Fibroblast of pulmonary artery (primary cell): Measurements from ENCODE around the gene SETD4.

Experiments used
- DNase-seq: peaks from one replicate; pipeline ENCODE4 v3.0.0-alpha.2; 2010; ENCODE audit warnings: low read depth
- H3K4me3 ChIP-seq: replicated peaks from 2 replicates; pipeline ENCODE4 v1.5.1; 2011; ENCODE audit warnings: low read depth, mild to moderate bottlenecking, control low read depth, low read length, moderate library complexity
- TF ChIP-seq, protein P1 (sequence below): IDR thresholded peaks from 2 replicates; pipeline ENCODE4 v1.5.1; 2011; ENCODE audit warnings: mild to moderate bottlenecking, control low read depth, low read length, inconsistent platforms; ENCODE audit errors: missing control alignments

SETD4 gene

GRCh38 chr21:35993875-35994490 is 66.3 kb downstream of the SETD4 start:
- DNase-seq, result no peak
- no peak overlapping the region for H3K4me3 ChIP-seq
- TF ChIP-seq, protein P1, sequence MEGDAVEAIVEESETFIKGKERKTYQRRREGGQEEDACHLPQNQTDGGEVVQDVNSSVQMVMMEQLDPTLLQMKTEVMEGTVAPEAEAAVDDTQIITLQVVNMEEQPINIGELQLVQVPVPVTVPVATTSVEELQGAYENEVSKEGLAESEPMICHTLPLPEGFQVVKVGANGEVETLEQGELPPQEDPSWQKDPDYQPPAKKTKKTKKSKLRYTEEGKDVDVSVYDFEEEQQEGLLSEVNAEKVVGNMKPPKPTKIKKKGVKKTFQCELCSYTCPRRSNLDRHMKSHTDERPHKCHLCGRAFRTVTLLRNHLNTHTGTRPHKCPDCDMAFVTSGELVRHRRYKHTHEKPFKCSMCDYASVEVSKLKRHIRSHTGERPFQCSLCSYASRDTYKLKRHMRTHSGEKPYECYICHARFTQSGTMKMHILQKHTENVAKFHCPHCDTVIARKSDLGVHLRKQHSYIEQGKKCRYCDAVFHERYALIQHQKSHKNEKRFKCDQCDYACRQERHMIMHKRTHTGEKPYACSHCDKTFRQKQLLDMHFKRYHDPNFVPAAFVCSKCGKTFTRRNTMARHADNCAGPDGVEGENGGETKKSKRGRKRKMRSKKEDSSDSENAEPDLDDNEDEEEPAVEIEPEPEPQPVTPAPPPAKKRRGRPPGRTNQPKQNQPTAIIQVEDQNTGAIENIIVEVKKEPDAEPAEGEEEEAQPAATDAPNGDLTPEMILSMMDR, result no peak

DNA sequence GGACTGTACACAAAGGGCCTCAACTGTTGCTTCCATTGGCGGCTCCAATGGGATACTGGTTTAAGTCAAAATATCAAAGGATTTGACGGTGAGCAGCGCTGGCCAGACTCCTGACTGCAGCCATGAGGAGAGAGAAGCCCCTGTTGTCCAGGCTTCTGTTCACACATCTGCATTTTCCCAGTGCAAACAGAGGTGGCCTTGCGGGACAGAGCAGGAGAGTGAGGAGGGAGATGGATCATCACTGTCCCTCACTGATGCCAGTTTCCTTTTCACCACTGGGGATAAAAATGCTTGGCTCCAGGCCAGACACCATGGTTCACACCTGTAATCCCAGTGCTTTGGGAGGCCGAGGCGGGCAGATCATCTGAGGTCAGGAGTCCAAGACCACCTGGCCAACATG is 69.2 kb downstream of the SETD4 start:
- H3K4me3 ChIP-seq, result no peak overlapping the region
- TF ChIP-seq, protein P1, result no peak
- no peak for DNase-seq

- H3K4me3 ChIP-seq, result no peak overlapping the region
- no peak for DNase-seq
- TF ChIP-seq, protein P1, result no peak
These were observed 69.7 kb downstream of the SETD4 start for GRCh38 chr21:35990609-35991008.

- TF ChIP-seq, protein P1, result no peak
- no peak for DNase-seq
- H3K4me3 ChIP-seq, result no peak overlapping the region
These were observed 71.1 kb downstream of the SETD4 start for GRCh38 chr21:35989138-35989735.

DNA sequence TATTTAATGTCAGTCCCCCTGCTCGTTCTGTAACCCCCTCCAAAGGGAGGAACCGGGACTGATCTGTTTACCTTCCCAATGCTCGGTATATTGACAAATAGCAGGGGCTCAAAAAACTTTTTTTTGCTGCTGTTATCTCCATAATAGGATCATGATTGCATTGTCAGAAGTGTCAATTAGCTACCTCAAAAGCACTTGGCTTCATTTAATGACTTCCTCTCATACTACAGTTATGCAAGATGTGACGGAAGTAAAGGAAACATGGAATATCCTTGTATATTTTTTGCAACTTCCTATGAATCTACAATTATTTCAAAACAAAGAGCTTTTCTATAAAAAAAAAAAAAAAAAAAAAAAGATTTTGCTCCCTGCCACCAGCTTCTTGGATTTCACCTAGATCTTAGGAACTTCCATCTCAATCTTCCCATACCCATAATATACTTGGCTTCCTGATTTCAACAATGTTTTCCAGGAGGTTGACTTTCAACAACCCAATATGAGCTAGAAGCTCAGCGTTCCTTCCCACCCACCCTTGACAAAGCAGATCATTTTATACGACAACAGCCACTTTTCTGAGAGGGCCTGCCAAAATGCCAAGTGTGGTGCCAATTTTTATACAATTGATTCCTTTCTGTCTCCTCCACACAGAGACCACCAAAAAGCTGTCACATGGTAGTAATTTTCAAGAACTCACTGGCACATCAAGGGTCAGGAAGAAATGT is 71.7 kb downstream of the SETD4 start:
- TF ChIP-seq, protein P1, result no peak
- no peak overlapping the region for H3K4me3 ChIP-seq
- no peak for DNase-seq

- no peak overlapping the region for H3K4me3 ChIP-seq
- TF ChIP-seq, protein P1, result no peak
- DNase-seq, result no peak
These were observed 72.9 kb downstream of the SETD4 start for GRCh38 chr21:35987475-35987874.
